ENCODE measurements around the gene TTC28.

TTC28 gene

GRCh38 chr22:28103596-28103995 is 576.0 kb downstream of the TTC28 start:
- no peak for TF ChIP-seq CTCF (IDR thresholded peaks at IDR 0.05)
- H3K4me1 Mint-ChIP-seq, result peaks cover 23% of the 10 kb centered on the region

GRCh38 chr22:28102151-28102812 is 577.4 kb downstream of the TTC28 start:
- peaks cover 23% of the 10 kb centered on the region for H3K4me1 Mint-ChIP-seq
- TF ChIP-seq CTCF (IDR thresholded peaks at IDR 0.05), result no peak
- H3K4me3 Mint-ChIP-seq, result no peak overlapping the region
- H3K27me3 Mint-ChIP-seq (ENCODE audit: low read depth, poor library complexity), result peaks cover 5% of the 10 kb centered on the region
- no peaks in the 10 kb centered on the region for H3K9me3 Mint-ChIP-seq
- no peak for DNase-seq
- H3K36me3 Mint-ChIP-seq (ENCODE audit: low read depth), result peaks cover 39% of the 10 kb centered on the region
- no peak overlapping the region for H3K27ac Mint-ChIP-seq

More at GRCh38 chr22:28103596-28103995, 576.0 kb downstream of the TTC28 start:
- Mint-ChIP-seq H3K4me3 (no peak overlapping the region), H3K36me3 (ENCODE audit: low read depth) (peaks cover 42% of the 10 kb centered on the region), H3K9me3 (no peaks in the 10 kb centered on the region), H3K27ac (no peak overlapping the region), H3K27me3 (ENCODE audit: low read depth, poor library complexity) (peaks cover 5% of the 10 kb centered on the region)
- DNase-seq, result no peak

- TF ChIP-seq CTCF (IDR thresholded peaks at IDR 0.05), result no peak
- H3K4me1 Mint-ChIP-seq, result peaks cover 15% of the 10 kb centered on the region
- H3K4me3 Mint-ChIP-seq, result no peak overlapping the region
- no peaks in the 10 kb centered on the region for H3K9me3 Mint-ChIP-seq
- H3K27me3 Mint-ChIP-seq (ENCODE audit: low read depth, poor library complexity), result no peaks in the 10 kb centered on the region
- DNase-seq, result no peak
- H3K36me3 Mint-ChIP-seq (ENCODE audit: low read depth), result peaks cover 27% of the 10 kb centered on the region
- H3K27ac Mint-ChIP-seq, result no peak overlapping the region
Observed at GRCh38 chr22:28097627-28098026, 582.0 kb downstream of the TTC28 start.

- Mint-ChIP-seq H3K9me3 (no peaks in the 10 kb centered on the region), H3K27ac (peak overlapping the region; percentile 87), H3K4me3 (no peak overlapping the region)
Observed at GRCh38 chr22:28096161-28096560, 583.5 kb downstream of the TTC28 start.

GRCh38 chr22:28095316-28096095 is 584.1 kb downstream of the TTC28 start:
- H3K4me1 Mint-ChIP-seq, result peaks cover 15% of the 10 kb centered on the region
- no peak for TF ChIP-seq CTCF (IDR thresholded peaks at IDR 0.05)
- H3K36me3 Mint-ChIP-seq (ENCODE audit: low read depth), result peaks cover 37% of the 10 kb centered on the region
- no peaks in the 10 kb centered on the region for H3K9me3 Mint-ChIP-seq
- no peaks in the 10 kb centered on the region for H3K27me3 Mint-ChIP-seq (ENCODE audit: low read depth, poor library complexity)
- no peak overlapping the region for H3K4me3 Mint-ChIP-seq
- DNase-seq, result no peak
- H3K27ac Mint-ChIP-seq, result no peak overlapping the region

More at GRCh38 chr22:28096161-28096560, 583.5 kb downstream of the TTC28 start:
- Mint-ChIP-seq H3K27me3 (ENCODE audit: low read depth, poor library complexity) (no peaks in the 10 kb centered on the region), H3K4me1 (peaks cover 15% of the 10 kb centered on the region), H3K36me3 (ENCODE audit: low read depth) (peaks cover 37% of the 10 kb centered on the region)
- no peak for TF ChIP-seq CTCF (IDR thresholded peaks at IDR 0.05)
- DNase-seq, result no peak
